ENCODE data around the gene UTY.
"Not testable (repeated sequence)": the region's sequence is repeated elsewhere in the genome, so short reads cannot be mapped to it uniquely, and the experiment has no call there.

UTY gene

DNA sequence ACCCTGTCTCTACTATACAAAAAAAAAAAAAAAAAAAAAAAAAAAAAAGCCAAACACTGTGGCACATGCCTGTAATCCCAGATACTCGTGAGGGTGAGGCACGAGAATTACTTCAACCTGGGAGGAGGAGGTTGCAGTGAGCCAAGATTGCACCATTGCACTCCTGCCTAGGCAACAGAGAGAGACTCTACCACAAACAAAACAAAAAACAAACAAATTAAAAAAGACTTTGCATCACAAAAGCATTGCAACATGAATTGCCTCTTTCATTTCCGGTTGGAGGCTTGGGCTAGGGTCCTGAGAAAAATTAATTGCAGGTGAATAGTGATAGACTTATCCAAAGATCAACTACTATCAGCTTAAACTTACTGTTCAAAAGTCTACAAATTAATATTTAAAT is 180.4 kb downstream of the UTY start:
- DNase-seq (ENCODE audit: low spot score): no peak

DNA sequence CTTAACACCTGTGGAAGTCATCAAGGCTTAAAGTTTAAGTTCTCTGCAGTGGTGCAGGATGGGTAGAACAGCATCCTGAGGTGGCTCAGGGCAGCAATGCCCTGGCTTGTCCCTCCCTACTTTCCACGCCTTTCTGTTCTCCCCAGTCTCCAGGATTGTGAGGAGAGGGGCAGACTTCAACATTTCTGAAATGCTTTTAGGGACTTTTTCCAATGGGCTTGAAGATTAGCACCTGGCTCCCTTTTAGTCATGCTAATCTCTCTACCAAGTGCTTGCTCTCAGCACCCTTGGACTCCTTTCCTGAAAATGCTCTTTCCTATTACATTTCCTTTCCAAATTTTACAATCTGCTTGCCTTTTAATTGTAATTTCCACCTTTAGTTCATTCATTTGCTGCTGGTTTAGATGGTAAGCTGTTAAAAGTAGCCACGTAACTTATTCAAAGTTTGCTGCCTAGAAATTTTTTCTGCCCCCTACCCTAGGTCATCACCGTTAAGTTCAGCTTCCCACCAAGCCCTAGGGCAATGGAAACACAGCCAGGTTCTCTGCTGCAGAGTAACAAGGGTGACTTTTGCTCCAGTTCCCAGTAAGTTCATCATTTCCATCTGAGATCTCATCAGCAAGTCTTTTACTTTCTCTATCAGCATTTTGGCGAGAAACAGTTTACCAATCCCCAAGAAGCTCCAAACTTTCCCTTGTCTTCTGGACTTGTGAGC is 183.5 kb downstream of the UTY start:
- no peak for DNase-seq (ENCODE audit: low spot score)

DNA sequence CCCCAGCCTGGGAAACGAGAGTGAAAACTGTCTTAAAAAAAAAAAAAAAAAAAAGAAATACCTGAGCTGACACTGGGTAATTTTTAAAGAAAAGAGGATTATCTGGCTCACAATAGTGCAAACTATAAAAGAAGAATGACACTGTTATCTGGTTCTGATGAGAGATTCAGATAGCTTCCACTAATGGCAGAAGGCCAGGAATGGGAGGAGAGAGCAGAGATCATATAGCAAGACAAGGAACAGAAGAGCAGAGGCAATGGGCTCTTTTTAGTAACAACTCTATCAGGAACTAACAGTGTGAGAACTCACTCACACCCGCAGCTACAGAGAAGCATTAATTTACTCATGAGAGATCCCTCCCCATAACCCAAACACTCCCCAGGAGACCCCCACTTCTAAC is 184.8 kb downstream of the UTY start:
- no peak for DNase-seq (ENCODE audit: low spot score)

DNA sequence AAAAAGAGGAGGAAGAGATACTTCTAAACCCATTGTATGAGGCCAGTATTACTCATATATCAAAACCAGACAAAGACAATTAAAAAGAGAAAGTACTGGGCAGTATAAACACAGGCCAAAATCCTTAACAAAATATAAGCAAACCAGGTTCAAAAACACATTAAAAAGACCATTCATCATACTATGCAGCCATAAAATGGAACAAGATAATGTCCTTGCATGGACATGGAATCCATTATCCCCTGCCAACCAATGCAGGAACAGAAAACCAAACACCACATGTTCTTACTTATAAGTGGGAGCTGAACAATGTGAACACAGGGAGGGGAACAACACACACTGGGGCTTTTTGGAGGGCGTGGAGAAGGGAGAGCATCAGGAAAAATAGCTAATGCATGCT is 188.6 kb downstream of the UTY start:
- DNase-seq (ENCODE audit: low spot score): no peak

DNA sequence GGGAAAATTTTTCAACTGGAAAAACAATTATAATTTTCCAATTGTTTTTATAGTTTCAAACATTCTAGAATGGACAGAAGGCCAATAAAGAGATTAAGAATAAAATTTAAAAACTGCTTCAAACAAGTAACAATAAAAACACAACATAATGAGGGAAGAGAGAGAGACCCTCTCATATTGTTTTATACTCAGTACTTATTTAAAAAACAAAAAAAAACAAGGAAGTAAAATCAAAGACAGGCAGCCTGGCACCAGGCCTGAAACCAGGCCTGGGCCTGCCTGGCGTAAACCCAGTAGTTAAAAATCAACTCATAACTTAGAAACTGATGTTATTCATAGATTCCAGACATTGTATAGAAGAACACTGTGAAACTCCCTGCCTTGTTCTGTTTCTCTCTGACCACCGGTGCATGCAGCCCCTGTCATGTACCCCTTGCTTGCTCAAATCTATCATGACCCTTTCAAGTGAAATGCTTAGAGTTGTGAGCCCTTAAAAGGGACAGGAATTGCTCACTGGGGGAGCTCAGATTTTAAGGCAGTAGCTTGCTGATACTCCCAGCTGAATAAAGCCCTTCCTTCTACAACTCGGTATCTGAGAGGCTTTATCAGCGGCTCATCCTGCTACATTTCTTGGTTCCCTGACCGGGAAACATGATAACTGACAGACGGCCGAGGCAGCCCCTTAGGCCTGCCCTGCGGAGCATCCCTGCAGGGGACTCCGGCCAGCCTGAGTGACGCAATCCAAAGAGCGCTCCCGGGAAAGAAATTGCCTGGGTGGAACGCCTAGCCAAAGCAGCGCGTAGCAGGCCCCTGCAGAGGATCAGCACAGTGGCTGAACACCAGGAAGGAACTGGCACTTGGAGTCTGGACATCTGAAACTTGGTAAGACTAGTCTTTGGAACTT is 197.4 kb downstream of the UTY start:
- DNase-seq (ENCODE audit: low spot score): not testable (repeated sequence)

DNA sequence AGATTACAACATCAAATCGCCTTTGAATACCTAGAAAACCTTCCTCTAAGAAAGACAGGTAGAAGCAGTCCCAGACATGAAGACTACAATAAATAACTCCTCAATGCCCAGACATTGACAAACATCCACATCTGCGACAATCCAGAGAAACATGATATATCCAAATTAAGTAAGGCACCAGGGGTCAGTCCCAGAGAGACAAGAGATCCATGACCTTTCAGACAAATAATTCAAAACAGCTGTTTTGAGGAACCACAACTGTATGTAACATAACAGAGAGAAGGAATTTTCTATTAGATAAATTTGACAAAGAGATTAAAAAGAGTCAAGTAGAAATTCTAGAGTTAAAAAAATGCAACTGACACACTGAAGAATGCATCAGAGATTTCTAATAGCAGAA is 200.3 kb downstream of the UTY start:
- no peak for DNase-seq (ENCODE audit: low spot score)

DNA sequence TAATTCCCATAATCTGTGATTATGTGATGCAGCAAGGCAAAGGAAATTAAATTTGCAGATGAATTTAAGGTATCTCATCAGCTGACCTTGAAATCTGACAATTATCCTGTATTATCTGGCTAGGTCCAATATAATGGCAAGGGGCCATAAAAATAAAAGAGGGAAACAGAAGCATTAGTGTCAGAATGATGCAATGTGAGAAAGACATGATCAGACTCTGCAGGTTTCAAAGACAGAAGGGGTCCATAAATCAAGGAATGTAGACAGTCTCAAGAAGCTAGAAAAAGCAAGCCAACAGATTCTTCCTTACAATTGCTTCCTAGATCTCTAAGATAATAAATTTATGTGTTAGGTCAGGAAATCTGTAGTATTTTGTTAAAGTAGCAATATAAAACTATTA is 208.1 kb downstream of the UTY start:
- DNase-seq (ENCODE audit: low spot score): no peak

DNA sequence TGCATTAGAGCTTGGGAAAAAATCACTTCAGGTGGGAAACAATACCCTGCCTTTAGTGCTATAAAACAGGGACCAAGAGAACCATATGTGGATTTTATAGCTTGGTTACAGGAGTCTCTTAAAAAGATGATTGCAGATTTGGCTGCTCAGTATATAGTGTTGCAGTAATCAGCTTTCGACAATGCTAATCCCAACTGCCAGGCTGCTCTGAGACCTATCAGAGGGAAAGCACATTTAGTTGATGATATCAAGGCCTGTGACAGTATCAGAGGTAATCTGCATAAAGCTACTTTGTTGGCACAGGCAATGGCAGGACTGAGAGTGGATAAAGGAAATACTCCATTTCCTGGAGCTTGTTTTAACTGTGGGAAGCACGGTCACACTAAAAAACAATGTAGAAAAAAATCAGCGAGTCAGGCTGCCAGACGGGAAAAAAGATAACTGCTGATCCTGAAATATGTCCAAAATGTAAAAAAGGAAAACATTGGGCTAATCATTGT is 225.8 kb downstream of the UTY start:
- not testable (repeated sequence) for DNase-seq (ENCODE audit: low spot score)

DNA sequence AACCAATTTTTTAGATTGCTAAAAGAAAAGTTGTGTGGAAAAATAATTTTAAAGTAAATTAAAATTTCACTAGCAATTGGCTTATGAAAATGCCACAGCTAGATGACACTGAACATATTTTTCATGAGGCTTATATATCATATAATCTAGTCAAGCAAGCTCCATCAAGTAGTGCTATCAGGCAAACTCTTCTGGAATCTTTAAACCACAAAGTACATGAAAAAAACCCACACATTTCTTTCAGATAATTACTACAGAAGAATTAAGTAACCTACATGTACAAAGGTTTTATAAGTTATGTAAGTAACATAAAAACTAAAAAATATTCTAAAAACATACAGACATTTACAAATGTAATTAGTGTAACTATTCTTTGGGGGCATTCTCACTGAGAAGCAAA is 229.4 kb downstream of the UTY start:
- DNase-seq (ENCODE audit: low spot score): no peak

DNA sequence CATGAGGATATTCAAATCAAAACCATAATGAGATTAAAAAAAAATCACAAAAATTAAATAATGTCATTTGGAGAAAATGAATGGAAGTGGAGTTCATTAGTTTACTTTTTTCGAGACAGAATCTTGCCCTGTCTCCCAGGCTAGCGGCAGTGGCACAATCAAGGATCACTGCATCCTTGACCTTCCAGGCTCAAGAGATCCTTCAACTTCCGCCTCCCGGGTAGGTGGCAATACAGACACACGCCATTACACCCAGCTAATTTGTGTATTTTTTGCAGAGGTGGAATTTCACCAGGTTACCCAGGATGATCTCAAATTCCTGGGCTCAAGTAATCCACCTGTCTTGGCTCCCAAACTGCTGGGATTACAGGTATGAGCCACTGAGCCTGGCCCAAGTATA is 236.1 kb downstream of the UTY start:
- DNase-seq (ENCODE audit: low spot score): no peak

DNA sequence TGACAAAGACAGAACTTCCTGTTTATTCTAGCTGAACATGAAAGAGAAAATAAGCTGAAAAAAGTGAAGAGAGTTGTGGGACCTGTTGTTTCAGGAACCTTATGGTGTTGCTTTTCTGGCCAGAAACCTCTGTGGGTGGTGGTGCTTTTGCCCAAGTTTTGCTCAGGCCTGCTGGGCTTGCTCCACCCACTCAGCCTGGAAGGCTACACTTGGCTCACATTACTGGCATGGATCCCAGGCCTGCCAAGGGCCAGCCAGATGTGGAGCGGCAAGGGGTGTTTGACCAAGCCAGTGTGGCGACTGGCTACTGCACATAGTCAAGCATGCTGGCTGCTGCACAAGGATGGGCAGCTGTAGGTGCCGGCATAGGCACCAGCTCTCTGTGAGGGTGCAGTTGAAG is 245.9 kb downstream of the UTY start:
- no peak for DNase-seq (ENCODE audit: low spot score)

DNA sequence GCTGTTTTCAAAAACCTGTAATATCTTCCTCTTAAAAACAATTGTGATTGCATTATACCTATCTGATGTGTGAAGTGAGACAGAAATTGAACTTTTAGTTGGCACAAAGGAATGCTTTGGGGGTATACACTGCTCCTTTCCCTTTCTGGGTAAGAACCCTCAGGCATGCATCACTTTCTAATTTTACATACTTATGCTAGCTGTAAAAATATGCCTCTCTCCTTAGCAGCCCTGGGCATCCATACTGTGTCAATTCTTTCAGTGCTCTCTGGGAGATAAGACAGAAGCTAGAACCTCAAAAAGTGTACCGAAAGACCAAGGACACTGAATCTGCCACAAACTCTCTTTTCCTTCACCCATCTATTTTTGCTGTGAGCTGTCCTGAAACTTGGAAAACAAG is 246.7 kb downstream of the UTY start:
- DNase-seq (ENCODE audit: low spot score): no peak

DNA sequence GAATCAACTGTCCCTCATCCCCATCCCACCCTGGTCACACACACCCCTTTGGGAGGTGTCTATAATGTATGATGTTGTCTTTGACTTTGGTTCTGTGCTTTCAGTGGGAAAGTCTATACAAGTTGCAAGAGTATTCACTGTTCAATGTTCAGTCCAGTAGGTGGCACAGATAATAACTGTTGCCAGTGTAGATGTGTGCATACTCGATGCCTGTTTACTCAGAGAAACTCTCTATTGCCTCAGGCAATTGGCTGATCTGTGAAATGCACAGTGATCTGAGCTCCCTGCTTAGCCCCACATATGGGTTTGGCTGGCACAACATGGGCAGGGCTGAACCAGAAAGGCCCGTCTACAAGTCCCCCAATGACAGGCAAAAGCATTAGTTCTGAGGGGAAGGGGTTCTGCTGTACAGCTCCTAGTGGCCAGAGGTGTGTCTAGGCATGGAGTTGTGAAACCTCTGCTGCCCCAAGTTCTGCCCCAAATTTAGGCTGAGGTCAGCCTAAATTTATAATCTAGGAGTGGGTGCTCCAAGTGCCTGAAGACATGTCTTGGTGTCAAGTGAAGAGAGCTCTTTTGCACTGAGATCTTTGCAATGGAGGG is 252.4 kb downstream of the UTY start:
- no peak for DNase-seq (ENCODE audit: low spot score)

DNA sequence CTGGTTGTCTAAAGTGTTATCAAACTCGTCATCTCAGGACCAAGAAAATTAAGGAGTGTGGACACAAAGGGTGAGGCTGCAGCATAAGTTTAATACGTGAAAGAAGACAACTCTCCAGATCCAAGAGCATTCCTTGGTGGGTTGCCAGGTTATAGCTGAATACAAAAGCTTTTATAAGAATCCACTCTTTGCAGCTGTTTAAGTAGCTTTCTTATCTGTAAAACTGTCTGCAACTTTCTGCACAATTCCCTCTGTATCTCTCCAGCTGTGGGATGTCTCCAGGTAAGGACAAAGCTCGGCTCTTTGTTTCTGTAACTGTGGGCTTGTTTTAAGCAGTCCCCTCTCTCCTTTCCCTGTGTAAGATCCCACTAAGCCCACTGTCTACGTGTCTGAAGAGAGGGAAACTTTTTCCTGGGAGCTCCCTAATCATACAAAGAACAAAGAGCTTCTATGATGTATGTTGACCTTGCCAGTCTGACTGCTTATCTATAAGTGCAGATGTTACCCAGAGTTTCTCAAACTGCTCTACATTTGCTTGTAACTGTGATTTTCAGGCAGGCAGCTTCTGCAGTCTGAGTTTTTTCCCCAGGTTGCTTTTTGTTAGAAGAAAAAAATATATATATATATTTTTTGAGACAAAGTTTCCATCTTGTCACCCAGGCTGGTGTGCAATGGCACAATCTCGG is 268.7 kb downstream of the UTY start:
- DNase-seq (ENCODE audit: low spot score): no peak

DNA sequence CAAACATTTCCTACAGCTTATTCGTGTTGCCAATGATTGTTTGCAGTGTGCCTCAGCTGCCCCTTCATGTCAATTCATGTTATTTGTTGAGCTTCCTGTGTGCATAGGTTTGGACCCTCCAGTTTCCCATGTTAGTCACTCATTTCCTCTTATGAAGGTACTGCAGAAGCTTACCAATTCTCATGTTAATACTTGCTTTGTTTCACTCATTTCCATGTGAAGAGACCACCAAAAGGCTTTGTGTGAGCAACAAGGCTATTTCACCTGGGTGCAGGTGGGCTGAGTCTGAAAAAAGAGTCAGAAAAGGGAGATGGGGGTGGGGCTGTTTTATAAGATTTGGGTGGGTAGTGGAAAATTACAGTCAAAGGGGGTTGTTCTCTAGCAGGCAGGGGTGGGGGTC is 274.6 kb downstream of the UTY start:
- DNase-seq (ENCODE audit: low spot score): no peak
